Measurements from ENCODE around the gene CADM4. TPM values are rescaled to one million over a fixed set of nuclear protein-coding genes. Genes with fewer than 3 reads are reported as not detected.

Gene CADM4
- total and polyA plus RNA-seq, 9 of the 15 experiments (the other 6 are each of a cell fraction or from before 2014, with no cell fraction given), result 0.03 to 4.6 (median 1.3) TPM

GRCh38 chr19:43651758-43652545, 12.3 kb upstream of the CADM4 start (continued):
- TF ChIP-seq ZNF318 (IDR thresholded peaks at IDR 0.05; ENCODE audit: borderline replicate concordance in 1 of 2, low read depth in 1 of 2) (no peak), FOXM1 (IDR thresholded peaks at IDR 0.05; ENCODE audit: low read depth) (no peak), FOXM1 (CRISPR knock-in tag; IDR thresholded peaks at IDR 0.05; ENCODE audit: low read depth) (no peak), MCM5 (IDR thresholded peaks at IDR 0.05; ENCODE audit: low read depth) (no peak), JUN (IDR thresholded peaks at IDR 0.05; ENCODE audit: borderline replicate concordance, low read depth, low read length) (no peak), JUN (CRISPR knock-in tag; IDR thresholded peaks at IDR 0.05; ENCODE audit: borderline replicate concordance) (no peak), ZNF668 (CRISPR knock-in tag; IDR thresholded peaks at IDR 0.05) (no peak), POU5F1 (IDR thresholded peaks at IDR 0.05; ENCODE audit: borderline replicate concordance, low read depth, low read length, partially characterized antibody) (no peak), POLR2B (IDR thresholded peaks at IDR 0.05; ENCODE audit: low read depth, partially characterized antibody) (no peak), TCF7L2 (IDR thresholded peaks at IDR 0.05; ENCODE audit: low read depth, low read length) (no peak), NCOA1 (IDR thresholded peaks at IDR 0.05; ENCODE audit: low read depth) (no peak), BHLHE40 (IDR thresholded peaks at IDR 0.05; ENCODE audit: low read length) (no peak), MYC (IDR thresholded peaks at IDR 0.05; ENCODE audit: low read depth, low read length) (no peak), MYC (CRISPR knock-in tag; IDR thresholded peaks at IDR 0.05; ENCODE audit: borderline replicate concordance, low read depth) (no peak), AFF1 (IDR thresholded peaks at IDR 0.05; ENCODE audit: low read depth in 1 of 2, partially characterized antibody in 2 of 2) (no peak), ZNF717 (CRISPR knock-in tag; IDR thresholded peaks at IDR 0.05) (no peak), ZNF561 (CRISPR knock-in tag; conservative IDR thresholded peaks at IDR 0.05) (no peak)
